Measurements from ENCODE around the gene RSPH3.
"Not testable (repeated sequence)": the region's sequence is repeated elsewhere in the genome, so short reads cannot be mapped to it uniquely, and the experiment has no call there.

Gene RSPH3

DNA sequence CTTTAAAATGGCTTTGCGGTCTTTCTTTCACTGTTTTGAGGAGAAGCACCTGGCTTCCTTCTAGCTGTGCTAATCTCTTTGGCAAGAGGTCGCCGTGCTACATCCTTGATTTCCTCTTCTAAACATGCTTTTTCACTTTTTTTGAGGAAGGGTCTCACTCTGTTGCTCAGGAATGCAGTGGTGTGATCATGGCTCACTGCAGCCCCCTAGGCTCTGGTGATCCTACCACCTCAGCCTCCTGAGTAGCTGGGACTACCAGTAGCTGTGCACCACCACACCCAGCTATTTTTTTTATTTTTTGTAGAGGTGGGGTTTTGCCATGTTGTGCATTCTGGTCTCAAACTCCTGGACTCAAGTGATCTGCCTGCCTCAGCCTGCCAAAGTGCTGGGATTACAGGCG lies 40.5 kb downstream of the RSPH3 start:
- no peak overlapping the region for H3K27ac ChIP-seq
- no peak overlapping the region for H3K9ac ChIP-seq
- H3K36me3 ChIP-seq, result no peaks in the 10 kb centered on the region; a peak in 4 of 22 replicates
- H3K4me2 ChIP-seq, result no peak overlapping the region
- H4K20me1 ChIP-seq, result no peaks in the 10 kb centered on the region
- no peak for TF ChIP-seq Cebpa-rat (IDR thresholded peaks at IDR 0.05)
- no peak overlapping the region for H3K4me3 ChIP-seq
- peaks cover 0 to 11% (median 3%) of the 10 kb centered on the region in 11 experiments; a peak in 7 of 22 replicates for H3K9me3 ChIP-seq (replicated peaks in 1 of 11)
- no peaks in the 10 kb centered on the region for H3K4me1 ChIP-seq
- no peaks in the 10 kb centered on the region for H3K27me3 ChIP-seq

DNA sequence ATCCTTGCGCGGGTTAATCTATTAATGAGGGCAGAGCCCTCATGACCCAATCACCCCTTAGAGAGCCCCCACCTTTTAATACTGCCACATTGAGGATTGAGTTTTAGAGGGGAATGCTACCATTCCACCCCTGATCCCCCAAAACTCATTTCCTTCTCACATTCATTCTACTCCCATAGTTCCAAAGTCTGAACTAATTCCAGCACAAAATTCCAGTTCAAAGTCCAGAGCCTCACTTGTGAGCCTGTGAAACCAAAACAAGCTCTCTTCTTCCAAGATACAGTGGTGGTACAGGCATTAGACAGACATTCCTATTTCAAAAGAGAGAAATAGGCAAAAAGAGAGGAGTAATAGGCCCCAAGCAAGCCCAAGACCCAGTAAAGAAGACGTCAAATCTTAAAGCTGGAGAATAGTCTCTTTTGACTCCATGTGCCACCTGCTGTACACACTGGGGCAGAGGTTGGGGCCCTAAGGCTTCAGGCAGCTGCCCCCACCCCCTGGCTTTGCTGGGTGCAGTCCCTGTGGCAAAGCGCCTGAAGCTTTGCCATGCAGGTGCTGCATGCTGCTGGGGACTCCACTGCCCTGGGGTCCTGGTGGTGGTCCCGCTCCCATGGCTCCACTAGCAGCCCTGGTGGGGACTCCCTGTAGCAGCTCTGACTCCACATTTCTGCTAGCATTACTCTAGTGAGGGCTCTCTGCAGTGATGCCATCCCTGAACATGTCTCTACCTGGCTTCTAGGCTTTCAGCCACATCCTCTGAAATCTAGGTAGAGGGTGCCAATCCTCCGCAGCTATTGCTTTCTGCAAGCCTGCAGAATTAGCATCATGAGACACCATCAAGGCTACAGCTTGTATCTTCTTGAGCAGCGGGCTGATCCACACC lies 41.3 kb downstream of the RSPH3 start:
- Histone ChIP-seq H3K27ac (no peak overlapping the region), H3K9ac (no peak overlapping the region), H3K4me3 (no peak overlapping the region), H3K27me3 (no peaks in the 10 kb centered on the region), H3K4me1 (no peaks in the 10 kb centered on the region), H3K4me2 (no peak overlapping the region), H4K20me1 (no peaks in the 10 kb centered on the region), H3K9me3 (replicated peaks in 1 of 11) (peaks cover 0 to 11% (median 3%) of the 10 kb centered on the region in 11 experiments; a peak in 7 of 22 replicates), H3K36me3 (no peaks in the 10 kb centered on the region; a peak in 4 of 22 replicates)
- no peak for TF ChIP-seq Cebpa-rat (IDR thresholded peaks at IDR 0.05)

DNA sequence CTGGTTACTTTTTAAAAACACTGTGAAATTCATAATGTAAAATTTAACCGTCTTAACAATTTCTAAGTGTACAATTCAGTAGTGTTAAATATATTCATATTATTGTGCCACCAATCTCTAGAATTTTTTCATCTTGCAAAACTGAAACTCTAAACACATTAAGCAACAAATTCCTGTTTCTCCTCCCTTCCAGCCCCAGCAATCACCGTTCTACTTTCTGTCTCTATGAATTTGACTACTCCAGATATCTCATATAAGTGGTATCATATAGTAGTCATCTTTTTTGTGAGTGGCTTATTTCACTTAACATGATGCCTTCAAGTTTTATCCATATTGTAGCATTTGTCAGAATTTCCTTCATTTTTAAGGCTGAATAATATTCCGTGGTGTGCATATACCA lies 44.7 kb downstream of the RSPH3 start:
- Histone ChIP-seq H3K9ac (no peak overlapping the region), H3K27me3 (no peaks in the 10 kb centered on the region), H3K9me3 (replicated peaks in 1 of 11) (peaks cover 0 to 20% (median 9%) of the 10 kb centered on the region in 11 experiments; a peak in 10 of 22 replicates), H3K36me3 (no peaks in the 10 kb centered on the region; a peak in 2 of 22 replicates), H3K4me3 (no peak overlapping the region), H4K20me1 (no peaks in the 10 kb centered on the region), H3K27ac (no peak overlapping the region), H3K4me2 (no peak overlapping the region), H3K4me1 (no peaks in the 10 kb centered on the region)
- TF ChIP-seq Cebpa-rat (IDR thresholded peaks at IDR 0.05), result no peak

DNA sequence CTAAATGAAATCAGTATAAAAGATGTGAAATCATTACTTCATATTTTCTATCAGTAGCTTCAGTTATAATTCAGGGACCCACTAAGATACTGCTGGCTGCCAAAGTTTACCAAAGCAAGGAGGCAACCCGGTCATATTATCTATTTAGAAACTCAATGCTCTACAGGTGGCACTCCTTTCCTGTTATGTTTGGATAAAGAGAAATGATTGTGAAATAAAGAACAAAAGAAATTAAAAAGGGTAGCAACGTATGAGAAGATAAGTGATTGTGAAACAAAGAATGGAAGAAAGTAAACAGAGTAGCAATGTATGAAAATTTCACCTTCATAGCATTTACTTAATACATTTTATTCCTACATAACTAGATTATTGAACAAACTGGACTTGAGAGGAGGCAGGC lies 45.2 kb downstream of the RSPH3 start:
- Histone ChIP-seq H3K9ac (no peak overlapping the region), H3K27me3 (no peaks in the 10 kb centered on the region), H3K4me3 (no peak overlapping the region), H3K4me1 (no peaks in the 10 kb centered on the region), H3K36me3 (no peaks in the 10 kb centered on the region; a peak in 2 of 22 replicates), H3K4me2 (no peak overlapping the region), H3K27ac (no peak overlapping the region), H3K9me3 (replicated peaks in 1 of 11) (peaks cover 0 to 20% (median 9%) of the 10 kb centered on the region in 11 experiments; a peak in 10 of 22 replicates), H4K20me1 (no peaks in the 10 kb centered on the region)
- TF ChIP-seq Cebpa-rat (IDR thresholded peaks at IDR 0.05), result no peak; a peak in 2 of 22 replicates

DNA sequence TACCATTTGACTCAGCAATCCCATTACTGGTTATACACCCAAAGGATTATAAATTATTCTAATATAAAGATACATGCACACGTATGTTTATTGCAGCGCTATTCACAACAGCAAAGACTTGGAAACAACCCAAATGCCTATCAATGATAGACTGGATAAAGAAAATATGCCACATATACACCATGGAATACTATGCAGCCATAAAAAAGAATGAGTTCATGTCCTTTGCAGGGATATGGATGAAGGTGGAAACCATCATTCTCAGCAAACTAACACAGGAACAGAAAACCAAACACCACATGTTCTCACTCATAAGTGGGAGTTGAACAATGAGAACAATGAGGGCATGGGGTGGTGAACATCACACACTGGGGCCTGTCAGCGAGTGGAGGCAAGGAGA lies 48.0 kb downstream of the RSPH3 start:
- not testable (repeated sequence) for H3K4me1 ChIP-seq, H3K4me3 ChIP-seq, H3K4me2 ChIP-seq, H3K36me3 ChIP-seq, H3K27me3 ChIP-seq, H3K9ac ChIP-seq, H3K27ac ChIP-seq, H4K20me1 ChIP-seq
- H3K9me3 ChIP-seq (replicated peaks in 1 of 11), result peaks cover 0 to 18% (median 9%) of the 10 kb centered on the region in 11 experiments; a peak in 10 of 22 replicates

DNA sequence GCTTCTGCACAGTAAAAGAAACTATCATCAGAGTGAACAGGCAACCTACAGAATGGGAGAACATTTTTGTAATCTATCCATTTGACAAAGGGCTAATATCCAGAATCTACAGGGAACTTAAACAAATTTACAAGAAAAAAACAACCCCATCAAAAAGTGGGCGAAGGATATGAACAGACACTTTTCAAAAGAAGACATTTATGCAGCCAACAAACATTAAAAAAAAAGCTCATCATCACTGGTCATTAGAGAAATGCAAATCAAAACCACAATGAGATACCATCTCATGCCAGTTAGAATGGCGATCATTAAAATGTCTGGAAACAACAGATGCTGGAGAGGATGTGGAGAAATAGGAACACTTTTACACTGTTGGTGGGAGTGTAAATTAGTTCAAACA lies 48.4 kb downstream of the RSPH3 start:
- not testable (repeated sequence) for H3K4me1 ChIP-seq, H3K4me2 ChIP-seq, H3K36me3 ChIP-seq, H3K27ac ChIP-seq, H3K4me3 ChIP-seq, H3K9ac ChIP-seq, H3K27me3 ChIP-seq, H4K20me1 ChIP-seq
- H3K9me3 ChIP-seq (replicated peaks in 1 of 11), result peaks cover 0 to 14% (median 8%) of the 10 kb centered on the region in 11 experiments; a peak in 8 of 22 replicates

DNA sequence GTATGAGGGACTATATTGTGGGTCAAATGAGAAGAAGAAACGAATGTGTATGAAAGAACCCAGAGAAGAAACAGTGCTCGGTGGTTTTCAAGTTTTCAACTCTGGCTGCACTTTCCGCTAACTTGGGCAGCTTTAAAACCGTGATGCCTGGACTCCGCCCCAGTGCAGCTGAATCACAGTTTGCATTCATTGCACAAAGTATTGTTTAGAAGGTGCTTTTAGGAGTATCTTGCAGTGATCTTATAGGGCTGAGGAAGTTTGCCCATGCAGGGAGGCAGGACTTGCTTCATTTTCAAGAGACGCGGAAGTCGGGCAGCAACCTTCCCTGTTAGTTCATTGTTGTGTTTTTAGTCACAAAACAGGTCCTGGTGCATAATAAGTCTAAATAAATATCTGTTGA lies 52.7 kb downstream of the RSPH3 start:
- H4K20me1 ChIP-seq, result no peaks in the 10 kb centered on the region
- no peaks in the 10 kb centered on the region for H3K27me3 ChIP-seq
- H3K9me3 ChIP-seq (replicated peaks in 1 of 11), result peaks cover 3 to 13% (median 8%) of the 10 kb centered on the region in 11 experiments; a peak in 15 of 22 replicates
- no peak overlapping the region for H3K9ac ChIP-seq
- TF ChIP-seq Cebpa-rat (IDR thresholded peaks at IDR 0.05), result no peak
- H3K4me3 ChIP-seq, result no peak overlapping the region
- H3K27ac ChIP-seq, result no peak overlapping the region
- H3K4me2 ChIP-seq, result no peak overlapping the region
- H3K36me3 ChIP-seq, result no peaks in the 10 kb centered on the region
- no peaks in the 10 kb centered on the region for H3K4me1 ChIP-seq

DNA sequence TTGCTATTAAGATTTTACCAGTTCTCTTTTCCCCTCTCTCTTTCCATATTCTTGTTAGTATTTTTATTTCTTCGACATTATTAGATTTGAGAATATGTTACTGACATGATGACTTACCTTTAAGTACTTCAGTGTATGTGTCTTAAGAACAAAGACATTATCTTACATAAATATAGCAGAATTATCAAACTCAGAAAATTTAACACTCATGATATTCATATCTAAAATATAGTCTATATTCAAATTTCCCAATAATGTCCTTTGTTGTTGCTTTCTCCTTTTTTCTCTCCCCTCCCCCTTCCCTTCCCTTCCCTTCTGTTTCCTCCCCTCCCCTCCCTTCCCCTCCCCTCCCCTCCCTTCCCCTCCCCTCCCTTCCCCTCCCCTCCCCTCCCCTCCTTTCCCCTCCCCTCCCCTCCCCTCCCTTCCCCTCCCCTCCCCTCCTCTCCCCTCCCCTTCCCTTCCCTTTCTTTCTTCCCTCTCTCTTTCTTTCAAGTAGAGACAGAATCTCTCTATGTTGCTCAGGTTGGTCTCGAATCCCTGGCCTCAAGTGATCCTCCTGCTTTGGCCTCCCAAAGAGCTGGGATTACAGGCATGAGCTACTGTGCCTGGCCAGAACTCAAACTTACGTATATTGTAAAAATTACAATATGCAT lies 56.5 kb downstream of the RSPH3 start:
- Histone ChIP-seq H3K4me1 (peaks cover 5 to 14% (median 14%) of the 10 kb centered on the region in 10 experiments), H3K9ac (no peak overlapping the region), H4K20me1 (no peaks in the 10 kb centered on the region; a peak in 1 of 22 replicates), H3K4me3 (no peak overlapping the region), H3K27me3 (peaks cover 5 to 21% (median 15%) of the 10 kb centered on the region in 11 experiments; a peak in 20 of 22 replicates), H3K4me2 (no peak overlapping the region), H3K36me3 (no peaks in the 10 kb centered on the region), H3K9me3 (replicated peaks in 1 of 11) (peaks cover 0 to 10% (median 7%) of the 10 kb centered on the region in 11 experiments; a peak in 13 of 22 replicates), H3K27ac (no peak overlapping the region)
- TF ChIP-seq Cebpa-rat (IDR thresholded peaks at IDR 0.05), result no peak

DNA sequence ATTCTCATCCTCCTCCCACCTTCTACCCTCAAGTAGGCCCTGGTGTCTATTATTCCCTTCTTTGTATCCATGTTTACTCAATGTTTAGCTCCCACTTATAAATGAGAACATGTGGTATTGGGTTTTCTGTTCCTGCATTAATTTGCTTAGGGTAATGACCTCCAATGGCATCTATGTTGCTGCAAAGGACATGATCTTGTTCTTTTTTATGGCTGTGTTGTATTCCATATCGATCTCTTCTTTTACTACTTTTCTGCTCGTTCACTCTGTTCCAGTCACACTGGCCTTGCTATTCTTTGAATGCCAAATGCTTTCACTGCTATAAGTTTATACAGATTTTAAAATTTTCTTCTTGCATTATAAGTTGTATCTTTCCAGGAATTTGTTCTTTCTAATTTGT lies 57.7 kb downstream of the RSPH3 start:
- H3K4me2 ChIP-seq, result no peak overlapping the region

More for the DNA sequence above, 57.7 kb downstream of the RSPH3 start:
- H3K9ac ChIP-seq, result no peak overlapping the region
- H3K27me3 ChIP-seq, result peaks cover 10 to 30% (median 25%) of the 10 kb centered on the region in 11 experiments; a peak in 21 of 22 replicates
- no peaks in the 10 kb centered on the region; a peak in 1 of 22 replicates for H4K20me1 ChIP-seq
- H3K9me3 ChIP-seq (replicated peaks in 1 of 11), result peaks cover 0 to 10% (median 7%) of the 10 kb centered on the region in 11 experiments; a peak in 13 of 22 replicates
- no peak for TF ChIP-seq Cebpa-rat (IDR thresholded peaks at IDR 0.05)
- H3K27ac ChIP-seq, result no peak overlapping the region
- no peaks in the 10 kb centered on the region for H3K36me3 ChIP-seq
- H3K4me3 ChIP-seq, result no peak overlapping the region
- H3K4me1 ChIP-seq, result peaks cover 9 to 21% (median 19%) of the 10 kb centered on the region in 10 experiments
